NCI-H2227 treated with DMSO at 0.1 percent for 48 hours (cell line): ENCODE data around the gene MARS2.
"Not testable (repeated sequence)": the region's sequence is repeated elsewhere in the genome, so short reads cannot be mapped to it uniquely, and the experiment has no call there.

Experiments used
- DNase-seq: peaks from one replicate; lab custom pipeline; 2025; lab: John Stamatoyannopoulos, UW

MARS2 gene

GRCh38 chr2:197706839-197707207 lies 1.7 kb downstream of the MARS2 start:
- DNase-seq, result no peak

- DNase-seq, result peak; percentile 40
Measured at GRCh38 chr2:197707316-197708213, 2.4 kb downstream of the MARS2 start.

- no peak for DNase-seq
Measured at GRCh38 chr2:197708331-197708730, 3.2 kb downstream of the MARS2 start.

GRCh38 chr2:197709140-197709539 lies 4.0 kb downstream of the MARS2 start:
- not testable (repeated sequence) for DNase-seq

GRCh38 chr2:197710424-197711042 lies 5.4 kb downstream of the MARS2 start:
- no peak for DNase-seq

- DNase-seq, result no peak
Measured at GRCh38 chr2:197711578-197711977, 6.4 kb downstream of the MARS2 start.

- no peak for DNase-seq
Measured at GRCh38 chr2:197713271-197713670, 8.1 kb downstream of the MARS2 start.

GRCh38 chr2:197717863-197718262 lies 12.7 kb downstream of the MARS2 start:
- no peak for DNase-seq

GRCh38 chr2:197727011-197727410 lies 21.8 kb downstream of the MARS2 start:
- DNase-seq, result no peak

- DNase-seq, result not testable (repeated sequence)
Measured at GRCh38 chr2:197728555-197729544, 23.7 kb downstream of the MARS2 start.

- no peak for DNase-seq
Measured at GRCh38 chr2:197740200-197740599, 35.0 kb downstream of the MARS2 start.
